ENCODE results near the gene CCNY.
A peak's percentile ranks its signal among the peaks of the same experiment; 100 is the strongest.

Gene CCNY

GRCh38 chr10:35458500-35459448, 122.5 kb downstream of the CCNY start:
- DNase-seq: no peak

GRCh38 chr10:35459449-35459847, 123.1 kb downstream of the CCNY start:
- DNase-seq: no peak

GRCh38 chr10:35460852-35461460, 124.6 kb downstream of the CCNY start:
- DNase-seq: no peak

GRCh38 chr10:35462491-35462934, 126.2 kb downstream of the CCNY start:
- peak in 1 of 2 experiments; percentile 39 for DNase-seq

- DNase-seq: no peak
Observed at GRCh38 chr10:35463105-35463867, 127.0 kb downstream of the CCNY start.

- DNase-seq: no peak
Observed at GRCh38 chr10:35463878-35464277, 127.6 kb downstream of the CCNY start.

GRCh38 chr10:35464825-35465456, 128.6 kb downstream of the CCNY start:
- DNase-seq: no peak

- no peak for DNase-seq
Observed at GRCh38 chr10:35465673-35466072, 129.4 kb downstream of the CCNY start.

GRCh38 chr10:35466170-35466569, 129.9 kb downstream of the CCNY start:
- DNase-seq: no peak

- DNase-seq: no peak
Observed at GRCh38 chr10:35466661-35467060, 130.4 kb downstream of the CCNY start.

- DNase-seq: no peak
Observed at GRCh38 chr10:35467186-35467585, 130.9 kb downstream of the CCNY start.

GRCh38 chr10:35470248-35470924, 134.1 kb downstream of the CCNY start:
- DNase-seq: peak; percentile 23 to 66

GRCh38 chr10:35470925-35471315, 134.6 kb downstream of the CCNY start:
- no peak for DNase-seq

- no peak for DNase-seq
Observed at GRCh38 chr10:35471435-35471834, 135.1 kb downstream of the CCNY start.

GRCh38 chr10:35480142-35480541, 143.8 kb downstream of the CCNY start:
- DNase-seq: no peak

- DNase-seq: no peak
Observed at GRCh38 chr10:35481413-35481812, 145.1 kb downstream of the CCNY start.

- no peak for DNase-seq
Observed at GRCh38 chr10:35486297-35486990, 150.1 kb downstream of the CCNY start.

GRCh38 chr10:35487336-35488034, 151.2 kb downstream of the CCNY start:
- no peak for DNase-seq

- DNase-seq: no peak
Observed at GRCh38 chr10:35488228-35488627, 151.9 kb downstream of the CCNY start.

- no peak for DNase-seq
Observed at GRCh38 chr10:35492386-35493195, 156.3 kb downstream of the CCNY start.

All from NCI-H2081 (cell line).